Vagina (tissue), 2 donors: ENCODE data around the gene CYP27B1. TPM values are rescaled to one million over a fixed set of nuclear protein-coding genes. Genes with fewer than 3 reads are reported as not detected.

Experiments used
- DNase-seq, 2 donors: peaks; one replicate each; pipeline ENCODE4 v3.0.0-alpha.2; 2017; ENCODE audit errors: extremely low spot score in 2 of 2
- H3K27ac ChIP-seq: fragments of 200-600 bp; sonication (generic); one replicate; pipeline ENCODE4 v1.5.1; 2019
- H3K27me3 ChIP-seq: fragments of 200-600 bp; sonication (generic); one replicate; pipeline ENCODE4 v1.5.1; 2019
- H3K36me3 ChIP-seq, 2 donors: fragments of 200-600 bp; sonication (generic); one replicate each; pipeline ENCODE4 v1.5.1; 2017 to 2019
- H3K4me1 ChIP-seq: fragments of 200-600 bp; sonication (generic); one replicate; pipeline ENCODE4 v1.5.1; 2019
- H3K4me3 ChIP-seq, 2 donors: fragments of 200-600 bp; sonication (generic); 1 replicate in 1 of 2; 2 replicates in 1 of 2; pipeline ENCODE4 v1.5.1; 2016 to 2019
- H3K9me3 ChIP-seq: fragments of 200-600 bp; sonication (generic); one replicate; pipeline ENCODE4 v1.5.1; 2019
- CTCF ChIP-seq, 3 experiments: fragments of 450-650 bp in 2 of 3; fragments of 200-600 bp in 1 of 3; sonication (generic) in 1 of 3; IDR thresholded peaks; one replicate each; pipeline ENCODE4 v1.5.1; 2017 to 2019; ENCODE audit warnings: antibody characterized with exemption in 3 of 3, mild to moderate bottlenecking in 2 of 3, moderate library complexity in 2 of 3
- POLR2A ChIP-seq, 2 donors: fragments of 450-650 bp; IDR thresholded peaks; one replicate each; pipeline ENCODE4 v1.6.1; 2017; ENCODE audit warnings: antibody characterized with exemption in 2 of 2, mild to moderate bottlenecking in 2 of 2, moderate library complexity in 2 of 2
- POLR2AphosphoS5 ChIP-seq, 2 donors: sonication (generic); formaldehyde crosslinking; IDR thresholded peaks; one replicate each; pipeline ENCODE4 v1.9.0; 2017; ENCODE audit warnings: antibody characterized with exemption in 2 of 2, mild to moderate bottlenecking in 2 of 2, low read depth in 1 of 2; ENCODE audit not compliant: insufficient read depth in 1 of 2
- intact Hi-C: fragments of 100-400 bp; cut with DNase I; formaldehyde crosslinking; loops from one replicate; pipeline ENCODE4 v1.15.1; 2023
- total RNA-seq: library from RNA; depleted of rRNA; stranded (reverse); fragments of >200 nt; gene quantifications from one replicate; pipeline ENCODE4 v1.2.3, GENCODE V29; 2016

The CYP27B1 gene
- total RNA-seq, 1 donor from 2014 or later = 1.7 TPM

GRCh38 chr12:57772429-57773322 lies 5.8 kb upstream of the CYP27B1 start, which contains the start of gene EEF1AKMT3:
TSS of gene EEF1AKMT3 (plus strand) at chr12:57772614. CDS start at chr12:57772725, 111 bp downstream.
- Histone ChIP-seq H3K27ac (peak within 1 kb of the TSS; percentile 88), H3K4me3 (peak within 1 kb of the TSS; percentile 81 to 96), H3K27me3 (no peaks in the 10 kb centered on the region), H3K36me3 (peaks cover 0 to 7% of the 10 kb centered on the region in 2 donors), H3K9me3 (no peaks in the 10 kb centered on the region), H3K4me1 (peaks cover 22% of the 10 kb centered on the region)
- peak in 1 of 2 donors; percentile 47 for TF ChIP-seq POLR2AphosphoS5 (IDR thresholded peaks at IDR 0.05; ENCODE audit: insufficient read depth in 1 of 2, low read depth in 1 of 2)
- TF ChIP-seq CTCF (IDR thresholded peaks at IDR 0.05) = no peak
- DNase-seq = no peak
- intact Hi-C loops = loop anchor here (10.0 kb wide), 1 partner anchor 62 kb away; no protein-coding TSS in a partner anchor

GRCh38 chr12:57771873-57772428 lies 5.1 kb upstream of the CYP27B1 start, which contains the start of gene METTL1:
TSS of gene METTL1 (minus strand) at chr12:57772105. CDS start at chr12:57772083, 22 bp downstream.
- peak in 1 of 2 donors; percentile 97 for DNase-seq
- intact Hi-C loops = loop anchor here (10.0 kb wide), 1 partner anchor 63 kb away; no protein-coding TSS in a partner anchor
- TF ChIP-seq CTCF (IDR thresholded peaks at IDR 0.05) (peak in 2 of 3 experiments; percentile 4 to 19), POLR2A (IDR thresholded peaks at IDR 0.05) (no peak), POLR2AphosphoS5 (IDR thresholded peaks at IDR 0.05; ENCODE audit: insufficient read depth in 1 of 2, low read depth in 1 of 2) (peak; percentile 86 to 87)
- no peaks in the 10 kb centered on the region for H3K27me3 ChIP-seq
- peak within 1 kb of the TSS; percentile 81 to 96 for H3K4me3 ChIP-seq
- no peaks in the 10 kb centered on the region for H3K9me3 ChIP-seq
- peak within 1 kb of the TSS; percentile 88 for H3K27ac ChIP-seq
- peaks cover 0 to 7% of the 10 kb centered on the region in 2 donors for H3K36me3 ChIP-seq
- peaks cover 24% of the 10 kb centered on the region for H3K4me1 ChIP-seq

- H3K9me3 ChIP-seq = no peaks in the 10 kb centered on the region
- peak overlapping the region; percentile 81 to 96 for H3K4me3 ChIP-seq
- intact Hi-C loops = loop anchor here (10.0 kb wide), 1 partner anchor 63 kb away; no protein-coding TSS in a partner anchor
- peaks cover 0 to 7% of the 10 kb centered on the region in 2 donors for H3K36me3 ChIP-seq
- H3K4me1 ChIP-seq = peaks cover 30% of the 10 kb centered on the region
- TF ChIP-seq POLR2AphosphoS5 (IDR thresholded peaks at IDR 0.05; ENCODE audit: insufficient read depth in 1 of 2, low read depth in 1 of 2) (no peak), POLR2A (IDR thresholded peaks at IDR 0.05) (no peak), CTCF (IDR thresholded peaks at IDR 0.05) (no peak)
- peak overlapping the region; percentile 88 for H3K27ac ChIP-seq
- no peaks in the 10 kb centered on the region for H3K27me3 ChIP-seq
- DNase-seq = no peak
Observed at GRCh38 chr12:57771236-57771872, 4.5 kb upstream of the CYP27B1 start.

GRCh38 chr12:57770734-57771133 lies 3.9 kb upstream of the CYP27B1 start:
- H3K27ac ChIP-seq = no peak overlapping the region
- TF ChIP-seq POLR2A (IDR thresholded peaks at IDR 0.05) = no peak
- TF ChIP-seq CTCF (IDR thresholded peaks at IDR 0.05) = no peak
- TF ChIP-seq POLR2AphosphoS5 (IDR thresholded peaks at IDR 0.05; ENCODE audit: insufficient read depth in 1 of 2, low read depth in 1 of 2) = no peak

More at GRCh38 chr12:57770734-57771133, 3.9 kb upstream of the CYP27B1 start:
- H3K4me3 ChIP-seq = no peak overlapping the region
- peaks cover 2% of the 10 kb centered on the region for H3K27me3 ChIP-seq
- intact Hi-C loops = loop anchor here (10.0 kb wide), 1 partner anchor 64 kb away; no protein-coding TSS in a partner anchor
- H3K36me3 ChIP-seq = peaks cover 0 to 7% of the 10 kb centered on the region in 2 donors
- no peak for DNase-seq
- no peaks in the 10 kb centered on the region for H3K9me3 ChIP-seq
- H3K4me1 ChIP-seq = peaks cover 37% of the 10 kb centered on the region
